ENCODE results near the gene KRT14. TPM values are rescaled to one million over a fixed set of nuclear protein-coding genes. Genes with fewer than 3 reads are reported as not detected.

KRT14 gene
- total and polyA plus RNA-seq, 2 of the 4 experiments (the other 2 are of a cell fraction), result not detected

DNA sequence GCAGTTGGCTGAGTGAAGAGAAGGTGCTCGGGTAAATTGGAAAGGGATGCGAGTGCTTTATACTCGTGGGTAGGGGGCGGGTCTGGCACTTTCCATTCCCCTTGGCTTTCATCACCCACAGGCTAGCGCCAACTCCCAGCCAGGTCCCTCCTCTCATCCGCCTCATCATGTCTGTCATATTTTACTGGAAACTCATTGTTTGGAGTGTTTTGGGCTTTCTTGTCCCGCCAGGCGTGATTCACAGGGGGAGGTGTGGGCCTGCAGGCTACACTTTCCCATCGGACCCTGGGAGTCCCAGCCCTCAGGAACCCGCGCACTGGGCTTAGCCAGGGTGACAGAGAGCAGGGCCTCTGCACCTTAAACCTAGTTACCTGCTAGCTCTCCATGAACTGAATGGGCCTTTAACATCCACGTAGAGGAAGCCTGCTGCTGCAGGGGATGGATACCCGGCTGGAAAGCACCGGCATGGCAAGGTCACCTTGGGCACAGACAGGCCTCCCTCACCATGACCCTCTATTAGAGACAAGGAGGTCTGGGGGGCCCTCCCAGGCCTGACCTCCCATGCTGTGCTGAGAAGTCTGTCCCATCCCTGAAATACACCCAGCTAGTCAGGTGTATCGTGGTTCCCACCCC is at the start of gene KRT14 (continued):
- TF ChIP-seq SMC3 (IDR thresholded peaks at IDR 0.05; ENCODE audit: low read depth, low read length), result no peak

DNA sequence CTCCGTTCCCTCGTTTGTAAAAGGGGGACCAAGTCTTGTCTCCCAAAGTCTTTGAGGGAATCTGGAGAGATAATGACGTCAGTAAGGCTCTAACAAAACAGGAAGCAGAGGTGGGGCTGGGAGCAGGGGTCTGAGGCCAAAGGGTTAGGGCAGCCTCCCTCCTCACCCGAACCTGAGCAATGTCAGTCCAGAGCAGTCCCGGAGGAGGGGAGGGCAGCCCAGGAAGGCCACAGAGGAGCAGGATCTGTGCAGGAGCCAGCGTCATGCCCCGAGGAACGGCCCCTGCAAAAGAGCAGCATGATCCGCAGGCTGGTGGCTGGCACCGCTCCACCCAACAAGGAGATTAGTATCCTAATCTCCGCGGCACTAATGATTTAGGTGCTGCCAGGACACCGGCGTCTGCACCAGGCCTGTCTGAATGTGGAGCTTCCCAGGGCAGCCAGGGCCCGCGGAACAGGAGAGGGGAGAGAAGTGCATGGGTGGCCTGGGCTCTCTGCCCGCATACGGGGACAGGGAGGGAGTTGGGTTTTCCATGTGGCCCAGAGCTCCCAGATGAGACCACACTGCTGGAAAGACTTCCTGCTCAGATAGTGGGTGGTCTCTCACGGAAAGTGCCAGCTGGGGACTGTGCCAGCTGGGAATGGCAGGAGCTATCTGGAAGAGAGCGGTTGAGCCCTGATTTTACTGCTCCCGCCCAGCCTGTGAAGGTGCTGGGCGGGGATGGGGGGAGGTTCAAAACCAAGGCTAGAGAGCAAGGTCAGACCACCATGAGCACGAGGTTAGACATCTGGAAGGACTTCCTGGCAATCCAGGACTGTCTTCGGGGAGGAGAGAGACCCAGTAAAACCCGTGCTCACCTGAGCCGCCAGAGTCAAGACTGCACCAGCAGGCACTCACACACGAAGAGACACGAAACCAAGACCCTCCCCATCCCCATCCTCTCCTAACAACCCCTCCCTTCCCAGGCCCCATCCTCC is 48.7 kb upstream of the KRT14 start:
- Histone ChIP-seq H3K4me1 (ENCODE audit: control insufficient read depth, insufficient read depth, low read length) (peaks cover 3% of the 10 kb centered on the region; the same call in 1 of the 2 replicates), H2BK120ac (ENCODE audit: low read depth, low read length) (no peak overlapping the region), H3K4ac (ENCODE audit: low read depth, low read length) (no peak overlapping the region), H4K20me1 (ENCODE audit: insufficient read depth, low read length) (no peaks in the 10 kb centered on the region), H3K27ac (ENCODE audit: insufficient read depth, low read length) (no peak overlapping the region), H2AK9ac (replicated peaks; ENCODE audit: low read depth, low read length, poor library complexity) (no peak overlapping the region), H3K36me3 (ENCODE audit: control insufficient read depth, insufficient read depth, low read length) (no peaks in the 10 kb centered on the region), H2BK15ac (ENCODE audit: low read depth, low read length) (no peak overlapping the region), H3K23ac (ENCODE audit: low read depth, low read length) (no peak overlapping the region), H3K27me3 (ENCODE audit: control insufficient read depth, insufficient read depth, low read length) (peaks cover 14% of the 10 kb centered on the region), H4K91ac (ENCODE audit: insufficient read depth, low read depth, low read length) (no peak overlapping the region), H3K9me3 (ENCODE audit: control insufficient read depth, insufficient read depth, low read length) (no peaks in the 10 kb centered on the region), H2AK5ac (ENCODE audit: low read depth, low read length) (no peak overlapping the region), H3K79me1 (ENCODE audit: low read depth in 1 of 2, low read length in 2 of 2) (no peaks in the 10 kb centered on the region), H3K4me2 (ENCODE audit: low read depth, low read length) (no peak overlapping the region), H2BK5ac (ENCODE audit: low read depth, low read length, poor library complexity, severe bottlenecking) (no peak overlapping the region), H2AFZ (replicated peaks; ENCODE audit: low read length, poor library complexity) (peak overlapping the region; percentile 50), H2BK20ac (ENCODE audit: low read depth, low read length) (no peak overlapping the region), H4K8ac (ENCODE audit: low read depth in 2 of 2, low read length in 2 of 2) (peak overlapping the region in 1 of 2 experiments; percentile 10; a peak in 1 of 4 replicates), H3K18ac (ENCODE audit: low read depth, low read length) (no peak overlapping the region), H3K9ac (ENCODE audit: low read depth, low read length) (no peak overlapping the region), H3K56ac (ENCODE audit: extremely low read depth, insufficient read depth, low read length) (no peak overlapping the region), H3K14ac (replicated peaks; ENCODE audit: low read depth, low read length) (no peak overlapping the region; the same call in 1 of the 2 replicates), H3K9me1 (ENCODE audit: insufficient read depth, low read length) (peaks cover 10% of the 10 kb centered on the region), H4K5ac (ENCODE audit: low read depth, low read length) (no peak overlapping the region), H3K4me3 (ENCODE audit: insufficient read depth, low read depth, low read length) (no peak overlapping the region)
- peak; percentile 54 for ATAC-seq (ENCODE audit: low read depth)
- ChIA-PET CTCF (interaction anchor here (1.0 to 1.2 kb wide), 2 partner anchors 33 to 86 kb away, joined by 3 to 5 read pairs; no protein-coding TSS in a partner anchor), POLR2A (ENCODE audit: unreplicated experiment) (no interaction called here)
- in situ Hi-C loops (cut with MboI; ENCODE audit: low sequenced_read_pairs), result no loop called here
- DNase-seq, result no peak
- dilution Hi-C loops (cut with HindIII; ENCODE audit: low sequenced_read_pairs, unreplicated experiment), result no loop called here
- BruUV-seq (replicated peaks), result no TSS peak
- 43% methylated on average over 12 of the region's 28 CpGs; no CpG with 5 or more reads in 1 of the 2 experiments for WGBS, 2 experiments (ENCODE audit: extremely low coverage in 2 of 2, insufficient read length in 1 of 2)
- intact Hi-C loops (cut with micrococcal nuclease), result no loop called here
- TF ChIP-seq, protein P1, sequence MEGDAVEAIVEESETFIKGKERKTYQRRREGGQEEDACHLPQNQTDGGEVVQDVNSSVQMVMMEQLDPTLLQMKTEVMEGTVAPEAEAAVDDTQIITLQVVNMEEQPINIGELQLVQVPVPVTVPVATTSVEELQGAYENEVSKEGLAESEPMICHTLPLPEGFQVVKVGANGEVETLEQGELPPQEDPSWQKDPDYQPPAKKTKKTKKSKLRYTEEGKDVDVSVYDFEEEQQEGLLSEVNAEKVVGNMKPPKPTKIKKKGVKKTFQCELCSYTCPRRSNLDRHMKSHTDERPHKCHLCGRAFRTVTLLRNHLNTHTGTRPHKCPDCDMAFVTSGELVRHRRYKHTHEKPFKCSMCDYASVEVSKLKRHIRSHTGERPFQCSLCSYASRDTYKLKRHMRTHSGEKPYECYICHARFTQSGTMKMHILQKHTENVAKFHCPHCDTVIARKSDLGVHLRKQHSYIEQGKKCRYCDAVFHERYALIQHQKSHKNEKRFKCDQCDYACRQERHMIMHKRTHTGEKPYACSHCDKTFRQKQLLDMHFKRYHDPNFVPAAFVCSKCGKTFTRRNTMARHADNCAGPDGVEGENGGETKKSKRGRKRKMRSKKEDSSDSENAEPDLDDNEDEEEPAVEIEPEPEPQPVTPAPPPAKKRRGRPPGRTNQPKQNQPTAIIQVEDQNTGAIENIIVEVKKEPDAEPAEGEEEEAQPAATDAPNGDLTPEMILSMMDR (conservative IDR thresholded peaks at IDR 0.05; ENCODE audit: low read depth, low read length), result no peak
- no peak for TF ChIP-seq RFX5 (IDR thresholded peaks at IDR 0.05; ENCODE audit: low read depth, low read length)
- TF ChIP-seq RAD21 (IDR thresholded peaks at IDR 0.05; ENCODE audit: low read length), result no peak
- TF ChIP-seq MAZ (IDR thresholded peaks at IDR 0.05; ENCODE audit: borderline replicate concordance, low read depth, low read length), result no peak
- no peak for TF ChIP-seq FOS (IDR thresholded peaks at IDR 0.05; ENCODE audit: low read depth, low read length)
- no peak for TF ChIP-seq RCOR1 (IDR thresholded peaks at IDR 0.05; ENCODE audit: insufficient replicate concordance, low read length)
- TF ChIP-seq, protein P2, sequence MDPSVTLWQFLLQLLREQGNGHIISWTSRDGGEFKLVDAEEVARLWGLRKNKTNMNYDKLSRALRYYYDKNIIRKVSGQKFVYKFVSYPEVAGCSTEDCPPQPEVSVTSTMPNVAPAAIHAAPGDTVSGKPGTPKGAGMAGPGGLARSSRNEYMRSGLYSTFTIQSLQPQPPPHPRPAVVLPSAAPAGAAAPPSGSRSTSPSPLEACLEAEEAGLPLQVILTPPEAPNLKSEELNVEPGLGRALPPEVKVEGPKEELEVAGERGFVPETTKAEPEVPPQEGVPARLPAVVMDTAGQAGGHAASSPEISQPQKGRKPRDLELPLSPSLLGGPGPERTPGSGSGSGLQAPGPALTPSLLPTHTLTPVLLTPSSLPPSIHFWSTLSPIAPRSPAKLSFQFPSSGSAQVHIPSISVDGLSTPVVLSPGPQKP (IDR thresholded peaks at IDR 0.05; ENCODE audit: borderline replicate concordance, low read depth, low read length), result no peak
- TF ChIP-seq BHLHE40 (IDR thresholded peaks at IDR 0.05; ENCODE audit: low read depth, low read length), result no peak
- TF ChIP-seq MXI1 (IDR thresholded peaks at IDR 0.05; ENCODE audit: borderline replicate concordance, low read depth, low read length), result no peak
- TF ChIP-seq CHD1 (IDR thresholded peaks at IDR 0.05; ENCODE audit: low read depth, low read length), result no peak

Measured in IMR-90 (cell line).